GM12878 (cell line): Measurements from ENCODE around the gene QPCT. TPM values are rescaled to one million over a fixed set of nuclear protein-coding genes. Genes with fewer than 3 reads are reported as not detected.
A peak's percentile ranks its signal among the peaks of the same experiment; 100 is the strongest.

ENCODE experiments used
- ATAC-seq: fragments of 200-7000 bp; cut with Tn5 transposase; 3 replicates; pipeline ENCODE4 v1.9.1; 2020; ENCODE audit warnings: mild to moderate bottlenecking, moderate library complexity
- BruUV-seq: library from RNA; stranded (reverse); fragments of 400-500 nt; replicated peaks from 2 replicates; lab custom pipeline; 2021; lab: Mats Ljungman, UMichigan
- CTCF ChIA-PET: fragments of 300-600 bp; sonication (Branson Sonifier 250); formaldehyde crosslinking; extraction: SDS; loops from one replicate; lab custom pipeline; 2021; ENCODE audit warnings: inconsistent platforms; lab: Yijun Ruan, JAX
- POLR2A ChIA-PET: fragments of 350-600 bp; formaldehyde crosslinking; extraction: SDS; loops from one replicate; lab custom pipeline; 2021; ENCODE audit warnings: inconsistent platforms; lab: Charles Lee
- RAD21 ChIA-PET: fragments of 300-600 bp; sonication (Branson Sonifier 250); formaldehyde crosslinking; loops from one replicate; lab custom pipeline; 2023; ENCODE audit warnings: antibody characterized with exemption; ENCODE audit not compliant: unreplicated experiment; lab: Charles Lee
- SMC1A ChIA-PET: fragments of 300-600 bp; sonication (Branson Sonifier 250); formaldehyde crosslinking; loops from one replicate; lab custom pipeline; 2023; ENCODE audit not compliant: unreplicated experiment, uncharacterized antibody; lab: Charles Lee
- DNase-seq: peaks from one replicate; pipeline ENCODE4 v3.0.0-alpha.2; 2011; ENCODE audit warnings: low read depth, low spot score
- FAIRE-seq: peaks from 3 replicates; lab custom pipeline; 2011; peaks lifted over from hg19 to GRCh38; lab: Jason Lieb, UNC
- H2AFZ ChIP-seq: 2 replicates; pipeline ENCODE4 v1.6.0; 2011; ENCODE audit warnings: low read depth, low read length, control low read depth; ENCODE audit not compliant: control insufficient read depth
- H3K27ac ChIP-seq: 2 replicates; pipeline ENCODE4 v1.5.1; 2011; ENCODE audit warnings: control low read depth; ENCODE audit not compliant: control insufficient read depth, insufficient read depth
- H3K27me3 ChIP-seq, 2 experiments: replicated peaks in 1 of 2; 2 replicates each; pipeline versions ENCODE4 v1.6.0 to v1.6.1; 2011; ENCODE audit warnings: low read length in 1 of 2; ENCODE audit not compliant: control insufficient read depth in 2 of 2, insufficient read depth in 2 of 2
- H3K36me3 ChIP-seq, 2 experiments: 2 replicates each; pipeline ENCODE4 v1.5.1; 2011; ENCODE audit warnings: low read length in 1 of 2; ENCODE audit not compliant: control insufficient read depth in 2 of 2, insufficient read depth in 2 of 2
- H3K4me1 ChIP-seq: 2 replicates; pipeline ENCODE4 v1.6.1; 2011; ENCODE audit warnings: mild to moderate bottlenecking, low read length, moderate library complexity, mixed read lengths; ENCODE audit not compliant: control insufficient read depth, insufficient read depth
- H3K4me2 ChIP-seq: 2 replicates; pipeline ENCODE4 v1.6.0; 2011; ENCODE audit warnings: control low read depth; ENCODE audit not compliant: control insufficient read depth, insufficient read depth
- H3K4me3 ChIP-seq: fragments of 200-600 bp; sonication (generic); 2 replicates; pipeline ENCODE4 v1.5.1; 2016
- H3K79me2 ChIP-seq: 2 replicates; pipeline ENCODE4 v1.6.0; 2011; ENCODE audit warnings: low read length; ENCODE audit not compliant: control insufficient read depth, insufficient read depth
- H3K9ac ChIP-seq: 2 replicates; pipeline ENCODE4 v1.8.0; 2011; ENCODE audit warnings: low read length, control low read depth, mixed read lengths; ENCODE audit not compliant: control insufficient read depth, insufficient read depth
- H3K9me3 ChIP-seq: replicated peaks from 3 replicates; pipeline ENCODE4 v1.5.1; 2011; ENCODE audit warnings: mild to moderate bottlenecking, low read length; ENCODE audit not compliant: control insufficient read depth, insufficient read depth
- H4K20me1 ChIP-seq: 2 replicates; pipeline ENCODE4 v1.6.0; 2011; ENCODE audit not compliant: control insufficient read depth, insufficient read depth
- BCL11A ChIP-seq: IDR thresholded peaks from 2 replicates; pipeline ENCODE4 v1.6.1; 2011; ENCODE audit warnings: low read depth, low read length
- CBFB ChIP-seq: IDR thresholded peaks from 2 replicates; pipeline ENCODE4 v1.6.1; 2016; ENCODE audit warnings: antibody characterized with exemption, low read depth
- E2F8 ChIP-seq: fragments of 450-650 bp; IDR thresholded peaks from 2 replicates; pipeline ENCODE4 v1.6.1; 2018; ENCODE audit warnings: mild to moderate bottlenecking, low read depth, moderate library complexity; ENCODE audit not compliant: partially characterized antibody
- GABPA ChIP-seq: IDR thresholded peaks from 2 replicates; pipeline ENCODE4 v1.6.1; 2014; ENCODE audit warnings: antibody characterized with exemption, low read depth, mild to moderate bottlenecking, inconsistent platforms
- HDAC2 ChIP-seq: fragments of 200-600 bp; sonication (generic); IDR thresholded peaks from 2 replicates; pipeline ENCODE4 v1.6.1; 2017
- IRF4 ChIP-seq: IDR thresholded peaks from 2 replicates; pipeline ENCODE4 v1.6.1; 2011; ENCODE audit warnings: low read depth, low read length
- NFYB ChIP-seq: IDR thresholded peaks from 2 replicates; pipeline ENCODE4 v1.6.1; 2011; ENCODE audit warnings: low read depth, mild to moderate bottlenecking, low read length, improper control_type of control experiment, moderate library complexity; ENCODE audit not compliant: insufficient read depth
- PAX5 ChIP-seq: IDR thresholded peaks from 2 replicates; pipeline ENCODE4 v1.6.1; 2011; ENCODE audit warnings: low read depth, low read length, borderline replicate concordance
- SP1 ChIP-seq: IDR thresholded peaks from one replicate; pipeline ENCODE4 v1.6.1; 2011; ENCODE audit warnings: low read depth, low read length
- SRF ChIP-seq, 2 experiments: IDR thresholded peaks; 2 replicates each; pipeline ENCODE4 v1.6.1; 2011; ENCODE audit warnings: low read depth in 2 of 2, low read length in 2 of 2, mild to moderate bottlenecking in 1 of 2, moderate library complexity in 1 of 2
- TAF1 ChIP-seq: IDR thresholded peaks from 2 replicates; pipeline ENCODE4 v1.6.1; 2011; ENCODE audit warnings: mild to moderate bottlenecking, low read depth, low read length, borderline replicate concordance
- TBL1XR1 ChIP-seq: IDR thresholded peaks from 2 replicates; pipeline ENCODE4 v1.6.1; 2012; ENCODE audit warnings: low read depth, low read length, improper control_type of control experiment
- ZBTB33 ChIP-seq: fragments of 450-650 bp; IDR thresholded peaks from 2 replicates; pipeline ENCODE4 v1.6.1; 2017; ENCODE audit warnings: mild to moderate bottlenecking
- ZBTB4 ChIP-seq: fragments of 450-650 bp; formaldehyde crosslinking; IDR thresholded peaks from 2 replicates; pipeline ENCODE4 v1.4.0; 2022; ENCODE audit warnings: mild to moderate bottlenecking, moderate library complexity
- WGBS: methylation state at CpG from one replicate; pipeline ENCODE4 v1.1.6; 2016; ENCODE audit warnings: low lambda C conversion rate; ENCODE audit not compliant: insufficient replicate concordance, insufficient coverage; ENCODE audit errors: missing lambda C conversion rate; 5-methylcytosine and 5-hydroxymethylcytosine counted together
- in situ Hi-C: fragments of 300-500 bp; cut with MboI; formaldehyde crosslinking; loops from 9 replicates; pipeline ENCODE4 v1.14.3; 2018; ENCODE audit warnings: mixed read lengths
- intact Hi-C: fragments of 100-400 bp; cut with micrococcal nuclease; formaldehyde crosslinking; loops from one replicate; pipeline ENCODE4 v1.14.2; 2022; ENCODE audit not compliant: unreplicated experiment
- polyA plus RNA-seq, 11 experiments: library from polyadenylated mRNA; depleted of rRNA in 4 of 11; unstranded in 6 of 11; stranded (reverse) in 5 of 11; fragments of >200 nt; fragmentation: Nextera tagmentation in 4 of 11; fragmentation: Illumina TruSeq in 1 of 11; extraction: Ambion mirVana in 4 of 11; extraction: Trizol in 1 of 11; gene quantifications; 1 replicate in 1 of 11; 2 replicates in 10 of 11; pipeline versions ENCODE4 v1.2.1 to v1.2.3, GENCODE V29; 2011 to 2016; ENCODE audit warnings: inconsistent platforms in 2 of 11, missing spikeins in 2 of 11, low read depth in 1 of 11
- total RNA-seq, 4 experiments: library from RNA; depleted of rRNA in 3 of 4; stranded (reverse); fragments of >200 nt in 3 of 4; fragmentation: Illumina TruSeq in 1 of 4; extraction: Trizol in 1 of 4; gene quantifications; 2 replicates each; pipeline versions ENCODE4 v1.2.1 to v1.2.3, GENCODE V29; 2013 to 2021

QPCT gene
- total and polyA plus RNA-seq, 10 of the 15 experiments (the other 5 are each of a cell fraction or from before 2014, with no cell fraction given) = 0.14 to 0.86 (median 0.18) TPM; not detected in 1

GRCh38 chr2:37389989-37390765 lies 45.7 kb downstream of the QPCT start:
- H3K9ac ChIP-seq = peak overlapping the region; percentile 20; the same call in 1 of the 2 replicates
- ChIA-PET POLR2A (interaction anchor here (0.8 to 3.3 kb wide), 4 partner anchors 11 to 504 kb away, joined by 3 to 22 read pairs (median 4); no protein-coding TSS in a partner anchor), CTCF (interaction anchor here (0.6 to 3.7 kb wide), 14 partner anchors 11 to 504 kb away, joined by 3 to 21 read pairs (median 4); partner anchors contain the start of gene PRKD3), SMC1A (interaction anchor here (0.6 to 3.7 kb wide), 15 partner anchors 9 to 1664 kb away, joined by 3 to 45 read pairs (median 4); no protein-coding TSS in a partner anchor), RAD21 (interaction anchor here (0.6 to 2.8 kb wide), 9 partner anchors 10 to 487 kb away, joined by 3 to 39 read pairs (median 7); partner anchors contain the start of gene PRKD3)
- no peaks in the 10 kb centered on the region for H3K36me3 ChIP-seq
- peaks cover 30% of the 10 kb centered on the region for H3K4me1 ChIP-seq
- peak overlapping the region; percentile 74 for H3K4me2 ChIP-seq
- H3K27me3 ChIP-seq = no peaks in the 10 kb centered on the region
- FAIRE-seq (peak; percentile 96), ATAC-seq (peak; percentile 96), DNase-seq (peak; percentile 94)
- H3K9me3 ChIP-seq = no peaks in the 10 kb centered on the region; the same call in 2 of the 3 replicates
- no peaks in the 10 kb centered on the region for H3K79me2 ChIP-seq
- 0% methylated on average over 5 of the region's 5 CpGs for WGBS
- no TSS peak for BruUV-seq
- no peak overlapping the region for H2AFZ ChIP-seq
- peak overlapping the region; percentile 19; the same call in 1 of the 2 replicates for H3K4me3 ChIP-seq
- in situ Hi-C loops (loop anchor here (5.0 kb wide), 1 partner anchor 877 kb away; no protein-coding TSS in a partner anchor), intact Hi-C loops (loop anchor here (1.0 to 10.0 kb wide), 7 partner anchors 14 to 795 kb away; partner anchors contain the start of gene CYP1B1)
- no peaks in the 10 kb centered on the region for H4K20me1 ChIP-seq
- H3K27ac ChIP-seq = peak overlapping the region; percentile 63
- TF ChIP-seq GABPA (peak; percentile 57; the same call in 1 of the 2 replicates), TBL1XR1 (peak; percentile 98), CBFB (peak; percentile 63; the same call in 1 of the 2 replicates), HDAC2 (no peak), ZBTB33 (no peak), IRF4 (peak; percentile 73), SRF (IDR thresholded peaks at IDR 0.05; ENCODE audit: low read depth in 2 of 2, low read length in 2 of 2) (peak; percentile 61 to 97; a peak in 3 of 4 replicates), SP1 (peak; percentile 58), NFYB (no peak), TAF1 (peak; percentile 43; the same call in 1 of the 2 replicates), E2F8 (no peak), ZBTB4 (no peak), BCL11A (peak; percentile 81), PAX5 (peak; percentile 89)
